Measurements from ENCODE around the gene POLD1. TPM values are rescaled to one million over a fixed set of nuclear protein-coding genes. Genes with fewer than 3 reads are reported as not detected.
A peak's percentile ranks its signal among the peaks of the same experiment; 100 is the strongest.

Gene POLD1
- total RNA-seq, 2 donors from 2014 or later, result 106 to 127 TPM

DNA sequence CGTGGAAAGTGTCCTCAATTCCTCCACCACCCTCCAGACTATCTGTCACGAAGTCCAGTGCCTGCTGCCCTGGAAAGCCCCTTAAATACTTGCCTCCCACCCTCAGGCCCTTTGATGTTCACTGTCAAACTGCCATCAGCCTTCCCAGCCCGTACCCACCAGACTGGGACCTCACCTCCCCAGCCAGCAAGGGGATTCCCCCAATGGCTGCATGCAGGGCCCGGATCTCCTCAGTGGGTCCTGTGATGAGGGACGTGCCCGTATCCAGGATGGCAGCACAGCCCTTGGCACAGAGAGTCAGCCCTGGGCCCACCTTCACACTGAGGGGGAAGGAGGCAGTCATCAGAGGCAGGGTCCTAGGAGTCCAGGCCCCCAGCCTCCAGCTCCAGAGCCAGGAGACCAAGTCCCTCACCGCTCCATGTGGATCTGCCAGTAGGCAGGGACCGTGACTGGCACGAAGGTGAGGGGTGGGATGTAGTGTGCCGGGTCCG is 24.8 kb upstream of the POLD1 start:
- WGBS, 2 experiments (ENCODE audit: insufficient coverage in 1 of 2, insufficient read length in 1 of 2), result 87 to 88% methylated on average over 6 to 11 of the region's 11 CpGs
- no peak for TF ChIP-seq CTCF (conservative IDR thresholded peaks at IDR 0.05)
- peaks cover 16% of the 10 kb centered on the region for H3K4me1 Mint-ChIP-seq

DNA sequence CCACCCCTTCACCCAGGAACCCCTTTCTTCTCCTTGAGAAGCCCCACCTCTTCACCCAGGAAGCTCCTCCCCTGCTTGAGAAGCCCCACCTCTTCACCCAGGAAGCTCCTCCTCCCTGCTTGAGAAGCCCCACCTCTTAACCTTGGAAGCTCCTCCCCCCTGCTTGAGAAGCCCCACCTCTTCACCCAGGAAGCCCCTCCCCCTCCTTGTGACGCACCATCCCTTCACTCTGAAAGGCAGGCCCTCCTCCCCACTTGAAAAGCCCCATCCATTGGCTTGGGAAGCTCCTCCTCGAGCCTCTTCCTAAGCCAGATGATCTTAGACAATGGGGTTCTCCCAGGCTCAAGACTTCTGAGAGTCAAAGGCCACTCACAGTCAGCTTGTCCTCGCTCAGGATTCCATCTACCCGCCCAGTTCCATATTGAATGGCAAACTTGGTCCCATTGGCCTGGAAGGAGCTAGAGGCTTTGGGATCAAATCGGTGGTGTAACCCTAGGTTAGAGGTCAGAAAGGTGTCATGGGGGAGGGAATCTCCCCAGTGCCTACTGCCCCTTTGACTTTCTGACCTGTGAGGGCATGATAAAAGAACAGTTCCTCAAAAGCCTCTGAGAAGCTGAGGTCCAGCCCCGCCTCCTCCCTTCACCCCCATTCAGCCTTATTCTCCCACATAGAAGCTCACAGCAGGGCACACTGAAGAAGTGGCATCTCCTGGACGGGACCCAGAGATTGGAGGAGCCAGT is 22.7 kb upstream of the POLD1 start:
- Mint-ChIP-seq H3K36me3 (ENCODE audit: low read depth) (no peaks in the 10 kb centered on the region), H3K27me3 (ENCODE audit: insufficient read depth) (peaks cover 3% of the 10 kb centered on the region), H3K4me3 (no peak overlapping the region), H3K9me3 (no peaks in the 10 kb centered on the region), H3K27ac (no peak overlapping the region), H3K4me1 (peaks cover 16% of the 10 kb centered on the region)
- no peaks in the 10 kb centered on the region for H3K9me3 ChIP-seq (ENCODE audit: control insufficient read depth, low read length)
- peak; percentile 61 for DNase-seq
- no peaks in the 10 kb centered on the region for H3K36me3 ChIP-seq (ENCODE audit: control insufficient read depth, insufficient read depth, low read length)
- TF ChIP-seq CTCF (conservative IDR thresholded peaks at IDR 0.05), result no peak
- 83 to 86% methylated on average over 4 to 6 of the region's 7 CpGs for WGBS, 2 experiments (ENCODE audit: insufficient coverage in 1 of 2, insufficient read length in 1 of 2)
- no peak overlapping the region for H3K4me3 ChIP-seq (ENCODE audit: low read length)
- H3K27me3 ChIP-seq (ENCODE audit: control insufficient read depth, insufficient read depth, low read length, poor library complexity, severe bottlenecking), result no peaks in the 10 kb centered on the region
- H3K9ac ChIP-seq (ENCODE audit: extremely low read depth, low read length, poor library complexity, severe bottlenecking), result no peak overlapping the region
- H3K27ac ChIP-seq (ENCODE audit: low read depth, low read length), result no peak overlapping the region
- H3K4me1 ChIP-seq (ENCODE audit: control insufficient read depth, insufficient read depth, low read length), result no peaks in the 10 kb centered on the region

More for the DNA sequence above, 24.8 kb upstream of the POLD1 start:
- H3K9me3 Mint-ChIP-seq, result no peaks in the 10 kb centered on the region
- no peak overlapping the region for H3K27ac ChIP-seq (ENCODE audit: low read depth, low read length)
- no peak for DNase-seq
- H3K4me3 Mint-ChIP-seq, result no peak overlapping the region
- no peak overlapping the region for H3K9ac ChIP-seq (ENCODE audit: extremely low read depth, low read length, poor library complexity, severe bottlenecking)
- no peaks in the 10 kb centered on the region for H3K36me3 ChIP-seq (ENCODE audit: control insufficient read depth, insufficient read depth, low read length)
- H3K27ac Mint-ChIP-seq, result no peak overlapping the region
- H3K27me3 ChIP-seq (ENCODE audit: control insufficient read depth, insufficient read depth, low read length, poor library complexity, severe bottlenecking), result no peaks in the 10 kb centered on the region
- no peaks in the 10 kb centered on the region for H3K4me1 ChIP-seq (ENCODE audit: control insufficient read depth, insufficient read depth, low read length)
- H3K9me3 ChIP-seq (ENCODE audit: control insufficient read depth, low read length), result no peaks in the 10 kb centered on the region
- H3K27me3 Mint-ChIP-seq (ENCODE audit: insufficient read depth), result peaks cover 2% of the 10 kb centered on the region
- H3K4me3 ChIP-seq (ENCODE audit: low read length), result no peak overlapping the region
- no peaks in the 10 kb centered on the region for H3K36me3 Mint-ChIP-seq (ENCODE audit: low read depth)

GRCh38 chr19:50362030-50362412 is 22.1 kb upstream of the POLD1 start:
- H3K27ac ChIP-seq (ENCODE audit: low read depth, low read length), result no peak overlapping the region
- H3K9me3 ChIP-seq (ENCODE audit: control insufficient read depth, low read length), result no peaks in the 10 kb centered on the region
- H3K27ac Mint-ChIP-seq, result no peak overlapping the region
- H3K4me3 ChIP-seq (ENCODE audit: low read length), result no peak overlapping the region
- no peaks in the 10 kb centered on the region for H3K4me1 ChIP-seq (ENCODE audit: control insufficient read depth, insufficient read depth, low read length)
- H3K9me3 Mint-ChIP-seq, result no peaks in the 10 kb centered on the region
- no peak for TF ChIP-seq CTCF (conservative IDR thresholded peaks at IDR 0.05)
- no peaks in the 10 kb centered on the region for H3K36me3 Mint-ChIP-seq (ENCODE audit: low read depth)
- H3K27me3 Mint-ChIP-seq (ENCODE audit: insufficient read depth), result peaks cover 3% of the 10 kb centered on the region
- DNase-seq, result no peak
- no peak overlapping the region for H3K9ac ChIP-seq (ENCODE audit: extremely low read depth, low read length, poor library complexity, severe bottlenecking)
- peaks cover 16% of the 10 kb centered on the region for H3K4me1 Mint-ChIP-seq
- H3K4me3 Mint-ChIP-seq, result no peak overlapping the region
- no peaks in the 10 kb centered on the region for H3K27me3 ChIP-seq (ENCODE audit: control insufficient read depth, insufficient read depth, low read length, poor library complexity, severe bottlenecking)
- H3K36me3 ChIP-seq (ENCODE audit: control insufficient read depth, insufficient read depth, low read length), result no peaks in the 10 kb centered on the region
- WGBS, 2 experiments (ENCODE audit: insufficient coverage in 1 of 2, insufficient read length in 1 of 2), result 83 to 89% methylated on average over 2 to 7 of the region's 7 CpGs
